ENCODE data around the gene GLI1. TPM values are rescaled to one million over a fixed set of nuclear protein-coding genes. Genes with fewer than 3 reads are reported as not detected.

GLI1 gene
- total and polyA plus RNA-seq, 2 of the 13 experiments (the other 11 are each of a cell fraction or from before 2014, with no cell fraction given) = 0.09 to 0.20 TPM

DNA sequence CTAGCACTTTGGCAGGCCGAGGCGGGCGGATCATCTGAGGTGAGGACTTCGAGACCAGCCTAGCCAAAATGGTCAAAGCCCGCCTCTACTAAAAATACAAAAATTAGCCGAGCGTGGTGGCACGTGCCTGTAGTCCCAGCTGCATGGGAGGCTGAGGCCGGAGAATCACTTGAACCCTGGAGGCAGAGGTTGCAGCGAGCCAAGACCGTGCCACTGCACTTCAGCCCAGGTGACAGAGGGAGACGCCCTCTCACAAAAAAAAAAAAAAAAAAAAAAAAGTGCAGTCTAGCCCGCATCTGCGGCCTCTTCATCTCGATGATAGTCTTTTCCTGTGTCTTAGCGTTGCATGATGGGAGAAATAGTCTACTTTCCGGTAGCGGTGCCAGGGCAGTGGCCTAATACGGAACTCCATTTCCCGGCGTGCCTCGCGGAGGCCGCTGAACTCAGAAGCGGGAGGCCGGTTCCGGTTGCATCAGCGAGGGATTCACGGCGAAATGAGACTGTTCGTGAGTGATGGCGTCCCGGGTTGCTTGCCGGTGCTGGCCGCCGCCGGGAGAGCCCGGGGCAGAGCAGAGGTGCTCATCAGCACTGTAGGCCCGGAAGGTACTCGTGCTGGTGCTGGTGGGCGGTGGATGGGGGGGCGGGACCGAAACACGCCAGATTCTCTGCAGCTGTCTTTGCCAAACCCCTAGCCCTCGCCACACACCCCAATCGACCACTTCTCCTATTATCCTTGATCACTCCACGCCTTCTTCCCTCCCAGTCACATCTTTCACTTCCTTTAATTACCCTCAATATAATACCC lies 28.2 kb downstream of the GLI1 start, which contains the start of gene MARS1 (continued):
- TF ChIP-seq ZBTB38 (CRISPR knock-in tag; IDR thresholded peaks at IDR 0.05) = no peak
- 0 out of 2 replicates have a peak, but pooled peaks have one; percentile 36 for TF ChIP-seq ZNF670 (CRISPR knock-in tag; IDR thresholded peaks at IDR 0.05; ENCODE audit: borderline replicate concordance)
- 0 out of 2 replicates have a peak, but pooled peaks have one; percentile 36 for TF ChIP-seq SMAD1 (CRISPR knock-in tag; IDR thresholded peaks at IDR 0.05; ENCODE audit: borderline replicate concordance, low read depth)
- no peak for TF ChIP-seq HMGA1 (CRISPR knock-in tag; conservative IDR thresholded peaks at IDR 0.05)
- TF ChIP-seq MIER2 (CRISPR knock-in tag; IDR thresholded peaks at IDR 0.05) = no peak
- peak; percentile 76 for TF ChIP-seq POGZ (CRISPR knock-in tag; IDR thresholded peaks at IDR 0.05)
- TF ChIP-seq ZNF589 (CRISPR knock-in tag; conservative IDR thresholded peaks at IDR 0.05) = no peak
- TF ChIP-seq RAD21 (CRISPR knock-in tag; IDR thresholded peaks at IDR 0.05) = 0 out of 2 replicates have a peak, but pooled peaks have one; percentile 30
- TF ChIP-seq TEAD3 (CRISPR knock-in tag; optimal IDR thresholded peaks at IDR 0.05; ENCODE audit: borderline replicate concordance) = peak; percentile 49
- no peak for TF ChIP-seq ZBTB7A (CRISPR knock-in tag; IDR thresholded peaks at IDR 0.05)
- TF ChIP-seq ZNF782 (CRISPR knock-in tag; IDR thresholded peaks at IDR 0.05; ENCODE audit: borderline replicate concordance) = no peak
- TF ChIP-seq, protein P1, sequence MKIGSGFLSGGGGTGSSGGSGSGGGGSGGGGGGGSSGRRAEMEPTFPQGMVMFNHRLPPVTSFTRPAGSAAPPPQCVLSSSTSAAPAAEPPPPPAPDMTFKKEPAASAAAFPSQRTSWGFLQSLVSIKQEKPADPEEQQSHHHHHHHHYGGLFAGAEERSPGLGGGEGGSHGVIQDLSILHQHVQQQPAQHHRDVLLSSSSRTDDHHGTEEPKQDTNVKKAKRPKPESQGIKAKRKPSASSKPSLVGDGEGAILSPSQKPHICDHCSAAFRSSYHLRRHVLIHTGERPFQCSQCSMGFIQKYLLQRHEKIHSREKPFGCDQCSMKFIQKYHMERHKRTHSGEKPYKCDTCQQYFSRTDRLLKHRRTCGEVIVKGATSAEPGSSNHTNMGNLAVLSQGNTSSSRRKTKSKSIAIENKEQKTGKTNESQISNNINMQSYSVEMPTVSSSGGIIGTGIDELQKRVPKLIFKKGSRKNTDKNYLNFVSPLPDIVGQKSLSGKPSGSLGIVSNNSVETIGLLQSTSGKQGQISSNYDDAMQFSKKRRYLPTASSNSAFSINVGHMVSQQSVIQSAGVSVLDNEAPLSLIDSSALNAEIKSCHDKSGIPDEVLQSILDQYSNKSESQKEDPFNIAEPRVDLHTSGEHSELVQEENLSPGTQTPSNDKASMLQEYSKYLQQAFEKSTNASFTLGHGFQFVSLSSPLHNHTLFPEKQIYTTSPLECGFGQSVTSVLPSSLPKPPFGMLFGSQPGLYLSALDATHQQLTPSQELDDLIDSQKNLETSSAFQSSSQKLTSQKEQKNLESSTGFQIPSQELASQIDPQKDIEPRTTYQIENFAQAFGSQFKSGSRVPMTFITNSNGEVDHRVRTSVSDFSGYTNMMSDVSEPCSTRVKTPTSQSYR (CRISPR knock-in tag; IDR thresholded peaks at IDR 0.05; ENCODE audit: borderline replicate concordance) = no peak
- TF ChIP-seq KDM6A (CRISPR knock-in tag; IDR thresholded peaks at IDR 0.05; ENCODE audit: low read depth) = no peak
- TF ChIP-seq, protein P2, sequence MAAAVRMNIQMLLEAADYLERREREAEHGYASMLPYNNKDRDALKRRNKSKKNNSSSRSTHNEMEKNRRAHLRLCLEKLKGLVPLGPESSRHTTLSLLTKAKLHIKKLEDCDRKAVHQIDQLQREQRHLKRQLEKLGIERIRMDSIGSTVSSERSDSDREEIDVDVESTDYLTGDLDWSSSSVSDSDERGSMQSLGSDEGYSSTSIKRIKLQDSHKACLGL (CRISPR knock-in tag; IDR thresholded peaks at IDR 0.05) = peak; percentile 68; the same call in 1 of the 2 replicates
- TF ChIP-seq, protein P3, sequence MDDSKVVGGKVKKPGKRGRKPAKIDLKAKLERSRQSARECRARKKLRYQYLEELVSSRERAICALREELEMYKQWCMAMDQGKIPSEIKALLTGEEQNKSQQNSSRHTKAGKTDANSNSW (CRISPR knock-in tag; IDR thresholded peaks at IDR 0.05; ENCODE audit: borderline replicate concordance) = peak; percentile 81; the same call in 1 of the 2 replicates
- no peak for TF ChIP-seq MTA3 (CRISPR knock-in tag; IDR thresholded peaks at IDR 0.05)
- no peak for TF ChIP-seq SOX13 (IDR thresholded peaks at IDR 0.05)
- TF ChIP-seq SOX13 (CRISPR knock-in tag; conservative IDR thresholded peaks at IDR 0.05 in 1 of 2, IDR thresholded peaks at IDR 0.05 in 1 of 2) = no peak
- no peak for TF ChIP-seq NFE2L2 (IDR thresholded peaks at IDR 0.05; ENCODE audit: low read length)
- TF ChIP-seq ESRRA (CRISPR knock-in tag; IDR thresholded peaks at IDR 0.05; ENCODE audit: low read depth) = no peak
- TF ChIP-seq, protein P4, sequence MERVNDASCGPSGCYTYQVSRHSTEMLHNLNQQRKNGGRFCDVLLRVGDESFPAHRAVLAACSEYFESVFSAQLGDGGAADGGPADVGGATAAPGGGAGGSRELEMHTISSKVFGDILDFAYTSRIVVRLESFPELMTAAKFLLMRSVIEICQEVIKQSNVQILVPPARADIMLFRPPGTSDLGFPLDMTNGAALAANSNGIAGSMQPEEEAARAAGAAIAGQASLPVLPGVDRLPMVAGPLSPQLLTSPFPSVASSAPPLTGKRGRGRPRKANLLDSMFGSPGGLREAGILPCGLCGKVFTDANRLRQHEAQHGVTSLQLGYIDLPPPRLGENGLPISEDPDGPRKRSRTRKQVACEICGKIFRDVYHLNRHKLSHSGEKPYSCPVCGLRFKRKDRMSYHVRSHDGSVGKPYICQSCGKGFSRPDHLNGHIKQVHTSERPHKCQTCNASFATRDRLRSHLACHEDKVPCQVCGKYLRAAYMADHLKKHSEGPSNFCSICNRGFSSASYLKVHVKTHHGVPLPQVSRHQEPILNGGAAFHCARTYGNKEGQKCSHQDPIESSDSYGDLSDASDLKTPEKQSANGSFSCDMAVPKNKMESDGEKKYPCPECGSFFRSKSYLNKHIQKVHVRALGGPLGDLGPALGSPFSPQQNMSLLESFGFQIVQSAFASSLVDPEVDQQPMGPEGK (CRISPR knock-in tag; IDR thresholded peaks at IDR 0.05) = no peak
- no peak for TF ChIP-seq MTF1 (CRISPR knock-in tag; IDR thresholded peaks at IDR 0.05)
- TF ChIP-seq, protein P5, sequence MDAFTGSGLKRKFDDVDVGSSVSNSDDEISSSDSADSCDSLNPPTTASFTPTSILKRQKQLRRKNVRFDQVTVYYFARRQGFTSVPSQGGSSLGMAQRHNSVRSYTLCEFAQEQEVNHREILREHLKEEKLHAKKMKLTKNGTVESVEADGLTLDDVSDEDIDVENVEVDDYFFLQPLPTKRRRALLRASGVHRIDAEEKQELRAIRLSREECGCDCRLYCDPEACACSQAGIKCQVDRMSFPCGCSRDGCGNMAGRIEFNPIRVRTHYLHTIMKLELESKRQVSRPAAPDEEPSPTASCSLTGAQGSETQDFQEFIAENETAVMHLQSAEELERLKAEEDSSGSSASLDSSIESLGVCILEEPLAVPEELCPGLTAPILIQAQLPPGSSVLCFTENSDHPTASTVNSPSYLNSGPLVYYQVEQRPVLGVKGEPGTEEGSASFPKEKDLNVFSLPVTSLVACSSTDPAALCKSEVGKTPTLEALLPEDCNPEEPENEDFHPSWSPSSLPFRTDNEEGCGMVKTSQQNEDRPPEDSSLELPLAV (CRISPR knock-in tag; conservative IDR thresholded peaks at IDR 0.05; ENCODE audit: low read depth) = no peak
- TF ChIP-seq ZNF274 (CRISPR knock-in tag; IDR thresholded peaks at IDR 0.05) = no peak

Measured in HepG2 (cell line).